Left renal cortex interstitium (tissue), 4 donors: ENCODE measurements around the gene RAI1. TPM values are rescaled to one million over a fixed set of nuclear protein-coding genes. Genes with fewer than 3 reads are reported as not detected.

ENCODE experiments used
- DNase-seq, 4 donors: peaks; one replicate each; pipeline ENCODE4 v3.0.0-alpha.2; 2013; ENCODE audit warnings: low read depth in 4 of 4, low spot score in 2 of 4, missing footprints in 1 of 4
- polyA plus RNA-seq, 4 donors: library from polyadenylated mRNA; unstranded; fragments of 120-200 nt; gene quantifications; one replicate each; pipeline ENCODE4 v1.2.1, GENCODE V29; 2013; ENCODE audit not compliant: insufficient read length in 4 of 4

Gene RAI1
- polyA plus RNA-seq, 4 donors = 17.2 to 46.9 (median 33.0) TPM

DNA sequence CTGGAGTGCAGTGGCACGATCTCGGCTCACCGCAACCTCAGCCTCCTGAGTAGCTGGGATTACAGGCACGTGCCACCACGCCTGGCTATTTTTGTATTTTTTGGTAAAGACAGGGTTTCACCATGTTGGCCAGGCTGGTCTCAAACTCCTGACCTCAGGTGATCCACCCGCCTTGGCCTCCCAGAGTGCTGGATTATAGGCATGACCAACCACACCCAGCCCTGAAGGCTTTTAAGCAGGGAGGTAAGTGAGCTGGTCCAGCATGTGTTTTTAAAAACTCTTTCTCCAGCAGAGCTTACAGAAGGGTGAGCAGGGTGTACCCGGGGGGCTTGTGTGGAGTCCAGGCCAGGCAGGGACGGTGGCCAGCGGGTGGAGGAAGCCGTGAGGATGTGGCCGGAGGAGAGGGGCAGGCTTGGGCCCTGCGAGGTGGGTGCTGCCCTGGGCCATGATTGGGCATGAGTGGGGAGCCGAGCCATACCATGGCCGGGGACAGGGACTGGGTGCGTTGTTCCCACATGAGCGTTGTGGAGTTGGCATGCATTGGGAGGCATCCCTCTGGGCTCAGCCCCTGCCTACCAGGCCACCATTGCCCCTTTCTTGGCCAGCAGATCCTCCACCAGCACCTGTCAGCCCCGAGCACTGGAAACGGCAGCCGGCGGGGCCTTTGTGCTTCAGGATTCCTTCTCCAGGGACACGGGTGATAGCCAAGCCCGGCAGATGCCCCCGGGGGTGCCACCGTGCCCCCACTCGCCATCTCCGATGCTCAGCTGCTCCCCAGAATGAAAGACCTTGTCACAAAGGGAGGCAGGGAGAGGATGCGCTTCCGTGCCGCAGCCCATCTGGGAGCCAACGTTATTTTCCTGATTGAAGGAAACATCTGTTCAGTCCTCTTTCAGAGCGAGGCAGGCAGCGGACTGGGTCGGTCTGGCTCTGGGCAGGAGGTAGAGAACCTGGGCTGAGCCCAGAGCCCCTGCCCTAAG lies 64.5 kb downstream of the RAI1 start:
- no peak for DNase-seq

GRCh38 chr17:17748179-17748578 lies 66.9 kb downstream of the RAI1 start:
- no peak for DNase-seq

DNA sequence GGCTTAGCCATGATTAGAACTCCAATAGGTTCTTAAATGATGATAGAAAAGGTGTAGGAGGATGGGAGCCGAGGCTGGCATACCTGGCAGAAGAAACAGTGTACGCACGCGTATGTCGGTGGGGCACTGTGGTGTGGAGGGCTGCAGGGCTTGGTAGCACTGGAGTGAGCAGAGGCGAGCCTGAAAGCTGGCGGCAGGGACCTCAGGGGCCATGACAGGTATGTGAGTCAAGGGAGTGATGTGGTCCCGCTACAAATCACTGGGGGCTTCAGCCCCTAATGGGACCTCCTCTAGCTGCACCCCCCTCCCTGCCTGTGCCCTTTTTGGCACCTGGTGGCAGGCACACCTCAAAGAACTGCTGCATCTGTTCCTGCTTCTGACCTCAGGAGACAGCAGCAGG lies 67.3 kb downstream of the RAI1 start:
- no peak for DNase-seq

DNA sequence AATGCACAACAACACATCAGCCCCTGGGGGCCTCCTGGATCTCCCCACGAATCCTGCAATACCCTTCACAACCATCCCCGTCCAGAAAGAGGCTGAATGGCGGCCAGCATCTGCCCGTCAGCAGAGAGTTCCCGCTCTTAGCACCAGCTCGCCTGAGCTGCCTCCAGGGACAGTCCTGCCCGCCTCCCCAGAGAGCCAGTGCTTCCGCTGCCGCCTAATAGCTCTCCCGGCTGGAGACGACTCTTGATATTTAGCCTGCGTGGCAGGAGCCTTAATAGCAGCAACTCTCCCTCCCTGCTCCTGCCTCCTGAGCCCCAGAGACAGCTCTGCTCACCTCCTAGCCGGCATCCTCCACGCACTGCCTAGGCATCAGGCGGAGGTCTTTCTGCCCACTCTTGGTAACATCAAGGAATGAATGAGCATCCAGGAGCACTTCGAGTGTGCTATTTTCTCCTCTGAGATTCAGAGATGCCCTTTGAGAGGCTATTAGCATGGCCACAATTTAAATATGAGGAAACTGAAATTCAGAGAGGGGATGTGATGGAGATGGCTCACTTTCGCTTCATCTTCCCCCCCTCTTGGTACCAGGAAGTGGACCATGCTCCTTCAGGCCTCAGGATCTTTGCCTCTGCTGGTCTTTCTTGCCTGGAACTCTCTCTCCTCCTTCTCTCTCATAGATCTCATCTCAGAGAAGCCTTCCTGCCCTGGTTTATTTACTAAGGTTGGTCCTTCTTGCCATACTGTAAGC lies 67.9 kb downstream of the RAI1 start:
- no peak for DNase-seq

DNA sequence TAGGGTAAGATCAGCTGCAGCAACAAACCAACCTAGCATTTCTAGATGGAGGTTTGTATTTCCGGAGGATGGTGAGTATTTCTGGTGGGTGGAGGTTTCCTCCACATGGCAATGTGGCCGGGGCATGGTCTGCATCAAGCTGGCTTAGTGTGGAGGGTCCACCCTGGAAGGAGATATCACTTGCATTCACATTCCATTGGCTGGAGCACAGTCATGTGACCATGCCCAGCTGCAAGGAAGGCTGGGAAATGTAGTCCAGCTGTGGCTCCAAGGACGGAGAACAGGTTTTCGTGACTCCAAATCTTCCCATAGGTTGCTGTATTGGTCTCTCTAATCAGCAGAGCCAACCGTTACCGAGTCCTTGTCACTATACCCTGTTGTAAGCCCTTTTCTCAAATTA lies 68.7 kb downstream of the RAI1 start:
- DNase-seq = peak in 1 of 4 donors; percentile 67

GRCh38 chr17:17750881-17751280 lies 69.6 kb downstream of the RAI1 start:
- DNase-seq = no peak

GRCh38 chr17:17751489-17752088 lies 70.3 kb downstream of the RAI1 start:
- DNase-seq = no peak

DNA sequence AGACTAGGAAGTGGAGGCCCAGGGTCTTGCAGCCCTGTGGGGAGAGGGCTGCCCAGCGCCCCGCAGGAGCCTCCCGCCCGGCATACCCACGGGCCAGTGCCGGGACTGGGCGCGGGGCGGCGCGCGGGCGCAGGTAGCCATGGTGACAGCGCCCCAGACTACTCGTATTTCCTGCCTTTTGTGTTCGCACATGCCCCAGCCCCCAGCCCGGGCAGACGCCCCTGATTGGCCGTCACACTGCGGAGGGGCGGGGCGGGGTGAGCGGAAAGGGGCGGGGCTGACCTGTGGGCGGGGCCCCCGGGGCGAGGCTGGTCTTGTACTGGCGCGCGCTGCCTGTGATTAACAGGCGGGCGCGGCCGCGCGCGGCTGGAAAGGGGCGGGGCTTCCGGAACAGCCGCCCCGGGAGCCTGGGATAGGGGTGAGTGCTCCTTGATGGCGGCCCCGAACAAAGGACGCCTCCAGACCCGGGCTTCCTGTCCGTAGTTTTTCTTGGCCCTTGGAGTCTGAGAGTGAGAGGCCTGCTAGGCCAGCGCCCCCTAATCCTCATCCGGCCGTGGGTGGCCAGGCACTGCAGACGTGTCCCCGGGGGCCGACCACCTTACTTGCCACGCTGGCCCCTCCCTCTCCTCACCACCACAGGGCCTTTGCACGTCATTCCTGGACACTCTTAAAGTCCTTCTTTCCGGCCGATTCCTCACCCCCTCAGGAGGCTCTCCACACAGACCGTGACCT lies 71.0 kb downstream of the RAI1 start:
- peak in 3 of 4 donors; percentile 77 to 85 (median 82) for DNase-seq

DNA sequence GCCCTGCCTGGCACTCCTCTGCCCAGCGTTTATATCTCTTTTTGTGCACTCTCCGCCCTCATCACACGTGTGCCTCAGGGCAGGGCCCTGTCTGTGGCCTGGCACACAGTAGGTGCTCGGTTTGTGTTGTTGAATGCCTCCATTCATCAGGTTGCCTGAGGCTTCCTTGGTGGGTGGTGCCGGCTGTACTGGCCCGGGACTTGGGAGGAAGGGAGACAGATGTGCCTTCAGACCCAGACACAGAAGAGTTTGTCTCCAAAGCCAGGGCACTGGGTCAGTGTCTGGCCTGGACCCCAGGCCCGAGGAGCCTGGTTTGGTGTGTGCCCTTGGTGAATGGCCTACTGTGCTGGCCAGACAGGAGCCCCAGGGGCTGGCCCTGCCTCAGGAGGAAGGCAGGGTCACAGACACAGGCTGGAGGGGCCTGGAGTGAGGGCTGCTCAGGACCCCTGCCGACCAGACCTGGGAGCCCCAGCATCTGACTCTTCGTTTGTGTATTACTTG lies 71.6 kb downstream of the RAI1 start:
- no peak for DNase-seq

DNA sequence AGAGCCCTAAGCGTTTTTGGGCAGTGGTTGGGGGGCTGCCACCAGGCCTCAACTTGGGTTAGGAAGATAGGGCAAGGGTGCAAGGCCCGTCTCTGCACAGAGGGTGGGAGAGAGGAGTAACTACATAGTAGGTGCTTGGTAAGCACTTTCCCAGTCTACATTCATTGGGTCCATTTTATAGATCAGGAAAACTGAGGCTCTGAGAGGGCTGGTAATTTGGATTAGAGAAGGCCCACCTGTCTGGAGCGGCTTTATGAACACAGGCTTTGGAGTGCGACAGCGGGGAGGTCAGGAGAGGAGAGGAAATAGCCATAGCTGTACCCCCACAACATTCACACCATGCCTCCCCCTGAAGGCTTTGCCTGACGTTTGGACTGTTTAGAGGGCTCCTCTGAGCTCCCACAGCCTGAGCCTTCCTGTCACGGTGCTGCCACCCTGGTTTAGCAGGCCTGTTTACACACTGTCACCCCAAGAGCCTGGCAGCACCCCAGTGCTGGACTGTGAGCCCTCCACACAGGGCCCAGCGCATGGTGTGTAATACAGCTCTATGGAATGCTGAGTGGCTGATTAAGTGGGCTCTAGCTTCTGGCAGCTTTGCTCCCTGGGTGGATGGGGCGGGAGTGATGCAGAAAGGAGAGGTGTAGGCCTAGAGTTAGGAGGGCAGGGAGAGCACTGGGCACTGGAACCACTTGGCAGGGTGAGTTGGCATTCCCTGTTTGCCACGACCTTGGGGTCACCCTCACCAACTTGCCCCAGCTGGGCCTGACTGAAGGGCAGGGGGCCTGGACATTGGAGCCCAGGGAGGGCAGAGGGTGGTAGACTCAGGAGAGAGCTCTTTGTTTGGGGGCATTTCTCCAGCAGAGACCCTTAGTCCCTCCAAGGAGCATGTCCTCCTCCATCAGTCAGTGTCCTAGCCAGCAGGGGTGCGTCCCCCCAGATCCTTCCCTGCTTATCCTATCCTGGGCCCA lies 73.7 kb downstream of the RAI1 start:
- no peak for DNase-seq

GRCh38 chr17:17755715-17756114 lies 74.5 kb downstream of the RAI1 start:
- no peak for DNase-seq

DNA sequence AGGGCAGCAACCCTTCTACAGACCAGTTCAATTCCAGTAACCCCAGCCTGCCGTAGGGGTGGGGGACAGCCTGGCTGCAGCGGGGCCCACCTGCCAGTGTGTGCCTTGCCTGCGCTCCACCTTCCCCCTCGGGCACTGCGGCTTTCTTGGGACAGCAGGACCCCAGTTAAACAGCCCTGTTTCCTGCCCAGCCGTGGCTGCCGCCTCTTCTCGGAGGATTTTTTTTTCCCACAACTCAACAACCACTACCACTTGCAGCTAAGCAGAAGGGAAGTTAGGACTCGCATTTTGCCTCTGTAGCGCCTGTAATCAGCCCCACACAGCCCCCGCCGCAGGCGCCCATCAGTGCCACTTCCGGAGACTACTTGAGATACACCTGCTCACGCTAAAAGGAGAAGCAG lies 76.1 kb downstream of the RAI1 start:
- no peak for DNase-seq

DNA sequence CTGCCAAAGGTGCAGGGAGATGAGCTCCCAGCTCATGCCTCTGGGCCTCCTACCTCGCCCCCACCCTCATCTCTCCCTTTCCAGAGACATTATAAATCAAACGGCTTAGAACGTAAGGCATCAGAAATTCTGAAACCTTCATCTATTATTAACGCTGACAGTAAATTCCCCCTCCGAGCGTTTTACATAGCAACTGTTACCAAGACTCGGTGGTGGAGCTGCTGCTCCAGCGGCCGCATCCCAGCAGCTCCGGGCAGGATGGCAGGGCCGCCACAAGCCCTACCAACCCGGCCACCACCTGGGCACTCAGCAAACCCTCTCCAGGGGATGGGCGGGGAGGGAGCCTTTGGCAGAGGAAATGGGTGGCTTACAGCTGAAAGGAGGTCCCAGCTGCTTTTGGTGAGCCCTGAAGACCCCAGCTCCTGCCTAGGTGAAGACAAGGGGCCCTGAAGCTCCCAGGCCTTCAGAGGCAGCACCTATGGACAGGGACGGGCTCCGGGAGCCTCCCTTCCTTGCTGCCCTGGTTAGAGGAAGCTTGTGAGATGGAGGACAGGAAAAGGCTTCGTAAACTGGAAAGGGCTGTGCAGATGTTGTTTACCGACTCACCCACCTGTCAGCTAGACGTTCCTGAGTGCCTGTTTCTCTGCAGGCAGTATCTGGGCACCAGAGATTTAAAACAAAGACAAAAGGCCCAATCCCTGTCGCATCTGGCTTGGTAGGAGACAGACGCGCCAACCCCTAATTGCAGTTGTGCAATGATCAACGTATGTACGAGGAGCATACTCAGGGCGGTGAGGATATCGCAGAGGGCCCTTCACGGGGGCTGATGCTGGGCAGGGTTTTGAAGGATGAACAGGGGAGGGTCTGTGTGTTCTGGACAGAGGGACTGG lies 76.9 kb downstream of the RAI1 start:
- DNase-seq = no peak

DNA sequence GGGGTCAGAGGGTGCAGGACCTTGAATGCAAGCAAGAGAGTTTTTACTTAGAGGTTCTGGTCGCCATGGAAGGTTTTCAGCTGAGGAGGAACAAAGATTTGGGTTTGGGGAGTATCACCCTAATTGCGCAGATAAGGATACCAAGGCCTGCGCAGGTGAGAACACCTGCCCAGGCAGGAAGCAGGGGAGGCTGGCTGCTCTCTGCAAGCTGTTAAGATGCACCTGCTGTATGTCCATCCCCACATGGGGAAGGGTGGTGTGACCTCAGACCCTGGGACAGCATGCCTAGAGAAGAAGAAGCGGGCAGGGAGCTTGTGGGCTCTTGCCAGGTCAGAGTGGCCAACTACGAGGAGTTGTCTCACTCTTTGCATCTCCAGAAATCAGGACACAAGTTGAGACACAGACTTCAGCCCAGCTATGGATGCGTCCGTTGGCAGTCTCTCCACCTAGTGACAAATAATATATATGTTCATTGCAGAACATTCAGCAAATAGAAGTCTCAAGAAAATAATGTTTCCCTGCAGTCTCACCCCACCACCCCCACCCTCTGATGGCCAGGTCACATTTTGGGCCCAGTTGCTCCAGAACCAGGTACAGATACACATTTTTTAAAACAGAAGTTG lies 77.8 kb downstream of the RAI1 start:
- no peak for DNase-seq

GRCh38 chr17:17760350-17760749 lies 79.1 kb downstream of the RAI1 start:
- no peak for DNase-seq

- no peak for DNase-seq
These were observed 79.8 kb downstream of the RAI1 start for GRCh38 chr17:17760872-17761550.
